ENCODE measurements around the gene JADE1.

GRCh38 chr4:128830906-128831503 is 21.5 kb downstream of the JADE1 start:
- no peak for TF ChIP-seq ELK1 (IDR thresholded peaks at IDR 0.05; ENCODE audit: low read depth, low read length)
- no peak for TF ChIP-seq USF2 (IDR thresholded peaks at IDR 0.05)
- TF ChIP-seq REST (IDR thresholded peaks at IDR 0.05): no peak
- TF ChIP-seq CTCF (IDR thresholded peaks at IDR 0.05): no peak
- no peak for TF ChIP-seq TP53 (CRISPR knock-in tag; IDR thresholded peaks at IDR 0.05)
- no peak for TF ChIP-seq EHMT2 (IDR thresholded peaks at IDR 0.05; ENCODE audit: low read depth)
